HuH-7.5 (cell line): ENCODE results near the gene HPS3.

Experiments used
- DNase-seq: peaks from one replicate; pipeline ENCODE4 v3.0.0; 2011; ENCODE audit warnings: low spot score

HPS3 gene

GRCh38 chr3:149122721-149123578, 6.5 kb upstream of the HPS3 start:
- no peak for DNase-seq

GRCh38 chr3:149128821-149129220, 617 bp upstream of the HPS3 start:
- DNase-seq, result no peak

GRCh38 chr3:149131589-149131988, 2.2 kb downstream of the HPS3 start:
- no peak for DNase-seq

GRCh38 chr3:149134575-149134974, 5.1 kb downstream of the HPS3 start:
- DNase-seq, result no peak

- DNase-seq, result no peak
Measured at GRCh38 chr3:149142682-149143081, 13.2 kb downstream of the HPS3 start.

GRCh38 chr3:149145356-149145755, 15.9 kb downstream of the HPS3 start:
- no peak for DNase-seq

- no peak for DNase-seq
Measured at GRCh38 chr3:149145974-149146373, 16.5 kb downstream of the HPS3 start.

GRCh38 chr3:149150436-149150835, 21.0 kb downstream of the HPS3 start:
- DNase-seq, result no peak

- DNase-seq, result no peak
Measured at GRCh38 chr3:149151843-149152242, 22.4 kb downstream of the HPS3 start.

- DNase-seq, result no peak
Measured at GRCh38 chr3:149152420-149152819, 23.0 kb downstream of the HPS3 start.

- no peak for DNase-seq
Measured at GRCh38 chr3:149153402-149153801, 24.0 kb downstream of the HPS3 start.

GRCh38 chr3:149160754-149161300, 31.4 kb downstream of the HPS3 start:
- no peak for DNase-seq

GRCh38 chr3:149162007-149162406, 32.6 kb downstream of the HPS3 start:
- DNase-seq, result no peak

GRCh38 chr3:149163066-149163465, 33.6 kb downstream of the HPS3 start:
- DNase-seq, result no peak

GRCh38 chr3:149167898-149168297, 38.5 kb downstream of the HPS3 start:
- DNase-seq, result no peak

GRCh38 chr3:149170672-149171071, 41.2 kb downstream of the HPS3 start:
- DNase-seq, result no peak

- DNase-seq, result no peak
Measured at GRCh38 chr3:149174901-149175300, 45.5 kb downstream of the HPS3 start.

GRCh38 chr3:149177122-149177521, 47.7 kb downstream of the HPS3 start:
- DNase-seq, result no peak

GRCh38 chr3:149179220-149179619, 49.8 kb downstream of the HPS3 start:
- DNase-seq, result no peak

GRCh38 chr3:149180057-149180573, 50.7 kb downstream of the HPS3 start:
- DNase-seq, result peak; percentile 12

GRCh38 chr3:149181182-149181581, 51.7 kb downstream of the HPS3 start:
- no peak for DNase-seq

- no peak for DNase-seq
Measured at GRCh38 chr3:149186219-149186618, 56.8 kb downstream of the HPS3 start.

GRCh38 chr3:149186721-149187120, 57.3 kb downstream of the HPS3 start:
- no peak for DNase-seq

GRCh38 chr3:149188494-149188893, 59.1 kb downstream of the HPS3 start:
- no peak for DNase-seq
